ENCODE measurements around the gene F12.
"Not testable (repeated sequence)": the region's sequence is repeated elsewhere in the genome, so short reads cannot be mapped to it uniquely, and the experiment has no call there.

The F12 gene

DNA sequence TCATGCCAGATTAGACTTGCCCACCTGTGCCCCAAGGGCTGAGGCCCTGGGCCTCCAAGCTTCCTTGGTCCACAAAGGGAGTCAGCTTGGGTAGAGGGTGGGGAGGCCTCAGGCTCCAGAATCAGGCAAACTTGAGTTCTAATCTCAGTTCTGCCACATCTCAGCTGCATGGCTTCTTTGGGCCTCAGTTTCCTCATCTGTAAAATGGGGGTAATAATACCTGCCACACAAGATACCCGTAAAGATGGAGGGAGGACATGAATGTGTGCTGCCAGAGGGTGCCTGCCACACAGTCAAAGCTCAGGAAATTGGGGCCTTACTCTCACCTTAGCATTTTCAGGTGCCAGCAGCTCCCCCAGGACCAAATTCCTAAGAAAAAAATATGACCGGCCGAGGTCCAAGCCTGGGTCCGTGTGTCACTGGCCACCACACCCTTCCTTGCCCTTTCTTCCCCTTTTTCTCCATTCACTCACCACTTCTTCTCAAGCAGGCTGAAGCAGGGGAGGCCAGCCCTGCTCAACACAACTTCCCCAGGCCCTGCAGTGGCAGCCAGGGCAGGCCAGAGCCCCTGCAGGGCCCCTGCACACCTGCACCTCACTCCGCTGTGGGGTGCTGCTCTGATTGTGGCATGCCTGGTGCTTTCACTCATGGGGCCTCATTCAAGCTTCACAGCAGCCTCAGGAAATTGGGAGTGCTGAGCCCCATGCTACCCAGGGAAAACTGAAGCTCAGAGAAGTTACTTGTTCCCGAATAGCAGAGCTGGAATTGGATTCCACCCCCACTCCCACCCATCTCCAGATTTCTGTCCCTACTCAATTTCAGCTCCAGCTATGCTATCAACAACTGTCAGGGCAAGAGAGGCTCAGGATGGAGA is 47.7 kb downstream of the F12 start:
- no peak for DNase-seq (ENCODE audit: low read depth)
- no peak overlapping the region for H3K4me3 ChIP-seq (ENCODE audit: low read depth, low read length)

DNA sequence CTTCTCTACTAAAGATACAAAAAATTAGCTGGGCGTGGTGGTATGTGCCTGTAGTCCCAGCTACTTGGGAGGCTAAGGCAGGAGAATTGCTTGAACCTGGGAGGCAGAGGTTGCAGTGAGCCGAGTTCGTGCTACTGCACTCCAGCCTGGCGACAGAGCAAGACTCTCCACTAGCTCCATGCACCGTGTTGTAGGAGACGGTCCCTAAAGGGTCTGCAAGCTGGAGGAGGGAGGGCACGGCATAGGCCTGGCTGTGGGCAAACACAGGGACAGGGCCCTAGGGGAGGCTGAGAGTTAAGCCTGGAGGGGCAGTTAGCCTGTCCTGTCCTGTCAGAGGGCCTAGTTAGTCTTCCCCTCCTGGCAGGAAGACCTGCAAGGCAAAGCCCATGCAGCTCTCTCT is 48.6 kb downstream of the F12 start:
- H3K4me3 ChIP-seq (ENCODE audit: low read depth, low read length); DNase-seq (ENCODE audit: low read depth): not testable (repeated sequence)

GRCh38 chr5:177359860-177360259 is 49.5 kb downstream of the F12 start:
- no peak for DNase-seq (ENCODE audit: low read depth)
- H3K4me3 ChIP-seq (ENCODE audit: low read depth, low read length): no peak overlapping the region

DNA sequence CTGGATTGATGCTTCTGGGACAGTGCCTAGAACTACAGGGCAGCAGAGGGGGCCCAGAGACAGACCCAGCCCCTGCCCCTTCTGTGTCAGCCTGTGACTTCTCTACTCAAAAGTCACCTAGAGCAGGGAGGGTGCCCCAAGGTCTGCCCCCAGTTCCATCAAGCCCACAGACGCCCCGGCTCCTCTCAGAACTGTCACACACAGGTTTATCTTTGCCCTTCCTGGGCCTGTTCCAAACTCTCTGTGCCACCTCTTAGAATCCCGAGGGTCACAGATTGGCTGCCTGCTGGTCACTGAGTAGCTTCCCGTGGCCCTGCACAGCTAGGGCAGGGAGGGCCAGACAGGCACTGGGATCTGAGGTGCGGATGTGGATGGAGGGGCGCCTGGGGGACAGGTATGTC is 49.9 kb downstream of the F12 start:
- no peak overlapping the region for H3K4me3 ChIP-seq (ENCODE audit: low read depth, low read length)
- DNase-seq (ENCODE audit: low read depth): no peak

DNA sequence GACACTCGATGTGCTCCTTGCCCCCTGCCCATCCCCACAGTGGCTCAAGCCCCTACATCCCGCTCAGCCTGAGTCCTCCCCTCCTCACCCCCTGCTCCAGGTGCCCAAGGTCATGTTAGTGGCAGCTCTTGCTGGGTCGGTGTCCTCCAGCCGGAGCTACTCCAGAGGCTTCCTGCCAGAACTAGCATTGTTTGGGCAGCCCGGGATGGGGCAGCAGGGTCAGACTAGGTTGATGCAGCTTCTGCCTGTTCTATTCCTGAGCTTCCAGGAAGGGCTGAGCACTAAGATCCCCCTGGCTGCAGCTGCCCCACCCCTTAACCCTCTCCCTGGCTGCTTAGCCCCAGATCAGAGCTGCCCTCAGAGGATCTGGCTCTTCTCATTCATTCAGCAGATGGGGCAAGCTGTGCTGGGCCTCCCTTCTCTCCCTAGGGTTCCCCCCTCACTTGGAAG is 51.0 kb downstream of the F12 start:
- no peak overlapping the region for H3K4me3 ChIP-seq (ENCODE audit: low read depth, low read length)
- no peak for DNase-seq (ENCODE audit: low read depth)

DNA sequence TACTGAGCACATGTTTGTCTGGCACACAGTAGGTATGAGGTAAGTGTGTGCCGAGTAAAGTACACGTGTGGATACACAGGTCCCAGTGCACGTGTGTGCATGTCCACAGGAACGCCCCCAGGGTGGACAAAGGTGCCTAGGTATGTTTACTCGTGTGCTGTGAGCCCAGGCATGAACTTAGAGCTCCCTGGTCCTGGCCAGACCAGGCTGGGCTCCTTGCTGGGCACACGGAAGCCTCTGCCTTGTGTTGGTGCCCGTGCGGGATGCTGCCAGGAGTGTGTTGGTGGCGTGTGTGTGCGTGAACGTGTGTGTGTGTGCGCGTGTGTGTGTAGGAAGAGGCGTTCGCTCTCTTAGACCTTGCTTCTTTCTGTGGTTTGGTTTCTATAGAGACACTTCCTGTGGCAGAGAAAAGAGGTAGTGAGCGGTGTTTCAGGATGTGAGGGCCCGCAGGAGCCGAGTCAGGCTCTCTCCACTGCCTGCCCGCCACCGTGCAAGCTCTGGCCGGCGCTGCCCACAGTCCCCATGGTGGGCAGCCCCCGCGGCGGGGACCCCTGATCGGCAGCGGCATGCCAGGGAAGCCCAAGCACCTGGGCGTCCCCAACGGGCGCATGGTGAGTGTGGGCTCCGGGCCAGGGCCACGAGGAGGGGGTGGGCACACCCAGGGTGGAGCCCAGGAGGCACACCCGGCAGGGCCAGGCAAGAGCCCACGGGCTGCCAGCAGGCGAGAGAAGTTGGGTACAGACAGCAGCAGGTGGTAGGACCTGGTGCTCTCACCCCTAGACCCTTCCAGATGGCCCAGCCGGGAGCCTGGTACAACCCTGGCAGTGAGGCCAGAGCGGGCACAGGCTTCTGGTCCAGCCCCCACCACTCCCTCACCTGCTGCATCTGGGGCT is 51.7 kb downstream of the F12 start, which contains the start of gene RGS14:
Gene RGS14 (plus strand): TSS at position 466 of the 893 bp plus-strand sequence. CDS start 101 bp downstream, at position 567.
- H3K4me3 ChIP-seq (ENCODE audit: low read depth, low read length): peak within 1 kb of the TSS; percentile 7
- no peak for DNase-seq (ENCODE audit: low read depth)

- DNase-seq (ENCODE audit: low read depth): no peak
- no peak overlapping the region for H3K4me3 ChIP-seq (ENCODE audit: low read depth, low read length)
Observed at GRCh38 chr5:177357146-177357458, 52.3 kb downstream of the F12 start.

GRCh38 chr5:177356746-177357145 is 52.6 kb downstream of the F12 start:
- H3K4me3 ChIP-seq (ENCODE audit: low read depth, low read length): no peak overlapping the region
- no peak for DNase-seq (ENCODE audit: low read depth)

- no peak overlapping the region for H3K4me3 ChIP-seq (ENCODE audit: low read depth, low read length)
- DNase-seq (ENCODE audit: low read depth): no peak
Observed at GRCh38 chr5:177355868-177356168, 53.5 kb downstream of the F12 start.

DNA sequence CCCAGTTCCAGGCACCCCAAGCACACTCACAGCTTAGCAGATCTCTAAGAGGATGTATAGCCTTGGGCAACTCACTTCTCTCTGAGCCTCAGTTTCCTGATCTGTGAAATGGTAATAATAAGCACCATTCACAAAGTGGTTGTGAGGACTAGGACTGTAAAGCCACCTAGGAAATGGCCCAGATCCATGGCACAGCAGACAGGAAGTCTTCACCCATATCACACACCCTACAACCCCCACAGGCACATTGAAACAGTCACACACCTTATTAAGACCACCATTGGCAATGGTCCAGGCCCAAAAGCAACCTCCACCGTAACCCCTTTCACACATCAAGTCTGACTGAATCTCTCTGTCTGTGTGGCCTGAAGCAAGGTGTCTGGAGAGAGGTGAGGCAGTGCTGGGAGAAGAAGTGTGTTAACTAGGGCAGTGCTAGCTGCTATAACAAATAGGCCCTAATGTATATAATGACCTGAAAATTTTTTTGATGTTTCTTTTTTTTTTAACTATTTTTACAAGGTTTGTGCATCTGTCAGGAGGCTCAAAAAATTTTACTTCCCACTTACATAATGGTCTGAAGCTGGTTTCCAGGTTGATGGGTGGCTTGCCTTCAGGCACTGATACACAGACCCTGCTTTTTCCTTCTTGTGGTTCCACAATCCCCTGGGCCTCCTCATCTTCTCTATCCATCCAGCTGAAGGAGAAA is 54.0 kb downstream of the F12 start:
- H3K4me3 ChIP-seq (ENCODE audit: low read depth, low read length): no peak overlapping the region
- no peak for DNase-seq (ENCODE audit: low read depth)

DNA sequence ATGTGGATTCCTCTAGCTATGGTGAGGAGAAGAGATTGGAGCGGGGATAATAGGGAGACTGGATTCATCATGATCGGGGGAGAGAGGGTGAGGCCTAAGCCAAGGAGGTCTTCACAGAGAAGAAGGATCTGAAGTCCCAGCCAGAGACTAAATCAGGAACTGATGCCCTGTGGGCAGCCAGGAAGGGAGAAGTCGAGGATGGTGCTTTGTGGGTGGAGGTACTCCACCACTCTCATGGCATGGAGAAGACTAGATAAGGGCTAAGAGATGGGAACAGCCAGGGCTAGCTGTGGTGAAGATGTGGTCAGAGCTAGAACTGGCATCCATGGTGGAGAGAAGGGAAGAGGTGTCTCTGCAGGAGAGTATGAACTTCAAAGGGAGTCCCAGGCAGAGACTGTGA is 54.7 kb downstream of the F12 start:
- no peak overlapping the region for H3K4me3 ChIP-seq (ENCODE audit: low read depth, low read length)
- DNase-seq (ENCODE audit: low read depth): no peak

GRCh38 chr5:177354256-177354655 is 55.1 kb downstream of the F12 start:
- no peak for DNase-seq (ENCODE audit: low read depth)

DNA sequence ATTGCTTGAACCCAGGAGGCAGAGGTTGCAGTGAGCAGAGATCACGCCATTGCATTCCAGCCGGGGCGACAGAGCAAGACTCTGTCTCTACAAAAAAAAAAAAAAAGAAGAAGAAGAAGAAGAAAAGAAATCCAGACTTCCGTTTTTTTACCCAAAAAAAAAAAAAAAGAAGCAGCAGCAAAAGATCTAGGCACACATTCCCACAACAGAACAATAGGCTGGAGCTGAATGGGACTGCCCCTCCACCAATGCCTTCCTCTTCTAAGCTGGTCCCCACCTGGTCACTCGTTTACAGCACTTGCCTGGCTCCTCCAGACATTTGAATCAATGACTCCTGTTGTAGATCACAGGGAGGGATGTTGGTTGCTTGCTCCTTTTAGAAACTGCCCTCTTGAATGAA is 56.3 kb downstream of the F12 start:
- no peak for DNase-seq (ENCODE audit: low read depth)
- no peak overlapping the region for H3K4me3 ChIP-seq (ENCODE audit: low read depth, low read length)

More at GRCh38 chr5:177354256-177354655, 55.1 kb downstream of the F12 start:
- no peak overlapping the region for H3K4me3 ChIP-seq (ENCODE audit: low read depth, low read length)

Data from skeletal muscle cell (primary cell).